NCI-H748 (cell line): ENCODE measurements around the gene CEP89.
"Not testable (repeated sequence)": the region's sequence is repeated elsewhere in the genome, so short reads cannot be mapped to it uniquely, and the experiment has no call there.

Source experiments
- DNase-seq: peaks from one replicate; lab custom pipeline; 2025; ENCODE audit not compliant: unreplicated experiment; lab: John Stamatoyannopoulos, UW

Gene CEP89

GRCh38 chr19:32971715-32972540 lies at the start of gene CEP89, which contains the start of gene FAAP24:
TSS of gene CEP89 (minus strand) at chr19:32971958. CDS start at chr19:32971874, 84 bp downstream.
TSS of gene FAAP24 (plus strand) at chr19:32972242. CDS start at chr19:32973197, 955 bp downstream.
- DNase-seq, result peak; percentile 100

GRCh38 chr19:33010891-33011290 lies 39.1 kb upstream of the CEP89 start:
- not testable (repeated sequence) for DNase-seq

- DNase-seq, result no peak
These were observed 37.0 kb upstream of the CEP89 start for GRCh38 chr19:33008738-33009137.

- peak; percentile 84 for DNase-seq
These were observed 33.7 kb upstream of the CEP89 start for GRCh38 chr19:33005440-33005839.

- not testable (repeated sequence) for DNase-seq
These were observed 31.8 kb upstream of the CEP89 start for GRCh38 chr19:33003424-33004024.

- DNase-seq, result not testable (repeated sequence)
These were observed 30.5 kb upstream of the CEP89 start for GRCh38 chr19:33002126-33002865.

GRCh38 chr19:33000910-33001309 lies 29.2 kb upstream of the CEP89 start:
- no peak for DNase-seq

GRCh38 chr19:33000510-33000909 lies 28.8 kb upstream of the CEP89 start:
- no peak for DNase-seq

- no peak for DNase-seq
These were observed 27.0 kb upstream of the CEP89 start for GRCh38 chr19:32998722-32999121.

- DNase-seq, result no peak
These were observed 26.1 kb upstream of the CEP89 start for GRCh38 chr19:32997716-32998355.

GRCh38 chr19:32997061-32997464 lies 25.3 kb upstream of the CEP89 start:
- DNase-seq, result not testable (repeated sequence)

GRCh38 chr19:32995966-32996365 lies 24.2 kb upstream of the CEP89 start:
- DNase-seq, result not testable (repeated sequence)

GRCh38 chr19:32988724-32989123 lies 17.0 kb upstream of the CEP89 start:
- no peak for DNase-seq

GRCh38 chr19:32988254-32988653 lies 16.5 kb upstream of the CEP89 start:
- not testable (repeated sequence) for DNase-seq

- not testable (repeated sequence) for DNase-seq
These were observed 10.7 kb upstream of the CEP89 start for GRCh38 chr19:32982488-32982887.

GRCh38 chr19:32979807-32980206 lies 8.0 kb upstream of the CEP89 start:
- not testable (repeated sequence) for DNase-seq

GRCh38 chr19:32977813-32978212 lies 6.1 kb upstream of the CEP89 start:
- DNase-seq, result not testable (repeated sequence)

- no peak for DNase-seq
These were observed 5.5 kb upstream of the CEP89 start for GRCh38 chr19:32977280-32977679.

GRCh38 chr19:32976223-32976805 lies 4.6 kb upstream of the CEP89 start:
- DNase-seq, result peak; percentile 71

GRCh38 chr19:32971012-32971595 lies 654 bp downstream of the CEP89 start:
- DNase-seq, result peak; percentile 27
